Naive thymus-derived CD4-positive, alpha-beta T cell (primary cell): ENCODE results near the gene TMEM165. TPM values are rescaled to one million over a fixed set of nuclear protein-coding genes. Genes with fewer than 3 reads are reported as not detected.

Source experiments
- ATAC-seq: fragments of 150-1000 bp; cut with Tn5 transposase; 2 replicates; pipeline ENCODE4 v1.10.0; 2021; ENCODE audit warnings: mild to moderate bottlenecking, moderate library complexity
- CTCF ChIA-PET: fragments of 350-600 bp; sonication (Branson Sonifier 250); formaldehyde crosslinking; loops from one replicate; lab custom pipeline; 2021; ENCODE audit warnings: antibody characterized with exemption; lab: Charles Lee
- POLR2A ChIA-PET: fragments of 350-600 bp; sonication (Branson Sonifier 250); formaldehyde crosslinking; loops from one replicate; lab custom pipeline; 2021; ENCODE audit warnings: antibody characterized with exemption, inconsistent platforms; lab: Charles Lee
- DNase-seq, 9 donors: peaks; one replicate each; pipeline versions ENCODE4 v3.0.0 to v3.0.0-alpha.2; 2020 to 2022; ENCODE audit warnings: mixed read lengths in 1 of 9
- H3K27ac ChIP-seq: one replicate; pipeline ENCODE4 v1.7.0; 2013; ENCODE audit warnings: mild to moderate bottlenecking, low read depth, low read length, moderate library complexity
- H3K27me3 ChIP-seq, 2 donors: one replicate each; pipeline ENCODE4 v1.7.0; 2013; ENCODE audit warnings: low read length in 2 of 2, mild to moderate bottlenecking in 2 of 2, moderate library complexity in 2 of 2; ENCODE audit not compliant: control insufficient read depth in 2 of 2, insufficient read depth in 2 of 2
- H3K36me3 ChIP-seq, 3 experiments: 1 replicate in 2 of 3; 2 replicates in 1 of 3; pipeline ENCODE4 v1.7.0; 2013; ENCODE audit warnings: low read length in 3 of 3, mild to moderate bottlenecking in 3 of 3, moderate library complexity in 1 of 3; ENCODE audit not compliant: insufficient read depth in 3 of 3, control insufficient read depth in 2 of 3
- H3K4me1 ChIP-seq, 2 donors: one replicate each; pipeline ENCODE4 v1.7.0; 2013; ENCODE audit warnings: low read length in 2 of 2, mild to moderate bottlenecking in 2 of 2, moderate library complexity in 1 of 2; ENCODE audit not compliant: control insufficient read depth in 2 of 2, insufficient read depth in 2 of 2
- H3K4me3 ChIP-seq: 2 replicates; pipeline ENCODE4 v1.7.0; 2013; ENCODE audit warnings: mild to moderate bottlenecking, low read length
- H3K9me3 ChIP-seq, 3 experiments: 1 replicate in 2 of 3; 2 replicates in 1 of 3; pipeline ENCODE4 v1.7.0; 2013; ENCODE audit warnings: low read length in 3 of 3; ENCODE audit not compliant: control insufficient read depth in 2 of 3
- H3K27ac Mint-ChIP-seq, 9 donors: one replicate each; pipeline ENCODE4 v1.8.0; 2020 to 2022; ENCODE audit warnings: mixed read lengths in 9 of 9, mild to moderate bottlenecking in 8 of 9, moderate library complexity in 5 of 9, inconsistent platforms in 2 of 9
- H3K27me3 Mint-ChIP-seq, 5 donors: one replicate each; pipeline ENCODE4 v1.8.0; 2021 to 2022; ENCODE audit warnings: mixed read lengths in 5 of 5, mild to moderate bottlenecking in 1 of 5
- H3K36me3 Mint-ChIP-seq, 5 donors: one replicate each; pipeline ENCODE4 v1.8.0; 2020 to 2022; ENCODE audit warnings: mixed read lengths in 5 of 5, mild to moderate bottlenecking in 3 of 5, inconsistent platforms in 1 of 5
- H3K4me1 Mint-ChIP-seq, 7 donors: one replicate each; pipeline ENCODE4 v1.8.0; 2020 to 2022; ENCODE audit warnings: mixed read lengths in 7 of 7, mild to moderate bottlenecking in 3 of 7, inconsistent platforms in 1 of 7
- H3K4me3 Mint-ChIP-seq, 10 donors: one replicate each; pipeline ENCODE4 v1.8.0; 2020 to 2022; ENCODE audit warnings: mild to moderate bottlenecking in 10 of 10, mixed read lengths in 10 of 10, moderate library complexity in 6 of 10, inconsistent platforms in 2 of 10
- H3K9me3 Mint-ChIP-seq, 11 donors: one replicate each; pipeline ENCODE4 v1.8.0; 2020 to 2022; ENCODE audit warnings: mixed read lengths in 11 of 11, mild to moderate bottlenecking in 4 of 11, inconsistent platforms in 1 of 11, moderate library complexity in 1 of 11
- intact Hi-C, 2 donors: fragments of 100-400 bp; cut with micrococcal nuclease; formaldehyde crosslinking; loops; one replicate each; pipeline ENCODE4 v1.15.1; 2023
- polyA plus RNA-seq, 2 donors: library from polyadenylated mRNA; unstranded; fragments of 300-500 nt; fragmentation: Illumina TruSeq; gene quantifications; one replicate each; pipeline ENCODE4 v1.2.3, GENCODE V29; 2021
- total RNA-seq, 6 experiments: library from RNA in 5 of 6; stranded (reverse) in 5 of 6; gene quantifications; 1 replicate in 5 of 6; 2 replicates in 1 of 6; pipeline ENCODE4 v1.2.3 and lab custom pipeline; 2021 to 2026

Gene TMEM165
- total and polyA plus RNA-seq, 7 experiments from 2014 or later, result 22.9 to 80.9 (median 55.7) TPM

- no peaks in the 10 kb centered on the region for H3K27me3 ChIP-seq
- peaks cover 34 to 56% (median 45%) of the 10 kb centered on the region in 7 donors for H3K4me1 Mint-ChIP-seq
- H3K27ac Mint-ChIP-seq, result peak overlapping the region; percentile 19 to 98 (median 81)
- H3K4me3 Mint-ChIP-seq, result peak overlapping the region; percentile 85 to 96 (median 90)
- ATAC-seq (no peak), DNase-seq (no peak)
- intact Hi-C loops, result loop anchor here (2.0 to 10.0 kb wide), 12 partner anchors 15 to 1580 kb away; partner anchors contain the start of genes REST (in 2 of the 2), AASDH (in 1 of the 2), CHIC2 (in 1 of the 2) and NOA1 (in 1 of the 2)
- peaks cover 27 to 31% of the 10 kb centered on the region in 2 donors for H3K4me1 ChIP-seq
- peak overlapping the region; percentile 45 for H3K27ac ChIP-seq
- no peaks in the 10 kb centered on the region for H3K9me3 ChIP-seq
- peaks cover 0 to 16% (median 0%) of the 10 kb centered on the region in 5 donors for H3K36me3 Mint-ChIP-seq
- CTCF ChIA-PET, result no interaction called here
- no peaks in the 10 kb centered on the region for H3K36me3 ChIP-seq
- no peaks in the 10 kb centered on the region for H3K27me3 Mint-ChIP-seq
- no peaks in the 10 kb centered on the region for H3K9me3 Mint-ChIP-seq
- POLR2A ChIA-PET, result interaction anchor here (0.6 kb wide), 1 partner anchor 84 kb away, joined by 5 read pairs; no protein-coding TSS in a partner anchor
- peak overlapping the region; percentile 23 for H3K4me3 ChIP-seq
Measured at GRCh38 chr4:55397520-55398321, 2.0 kb downstream of the TMEM165 start.

GRCh38 chr4:55398461-55398860 lies 2.7 kb downstream of the TMEM165 start:
- Histone ChIP-seq H3K36me3 (no peaks in the 10 kb centered on the region), H3K4me3 (peak overlapping the region; percentile 23), H3K27ac (no peak overlapping the region), H3K4me1 (peaks cover 27 to 31% of the 10 kb centered on the region in 2 donors), H3K27me3 (no peaks in the 10 kb centered on the region), H3K9me3 (no peaks in the 10 kb centered on the region)
- Mint-ChIP-seq H3K4me1 (peaks cover 34 to 60% (median 45%) of the 10 kb centered on the region in 7 donors), H3K4me3 (peak overlapping the region; percentile 85 to 96 (median 90)), H3K27me3 (no peaks in the 10 kb centered on the region), H3K36me3 (peaks cover 0 to 19% (median 0%) of the 10 kb centered on the region in 5 donors), H3K27ac (peak overlapping the region in 3 of 9 donors; percentile 0 to 66 (median 62)), H3K9me3 (no peaks in the 10 kb centered on the region)
- ChIA-PET CTCF (interaction anchor here (1.3 to 2.0 kb wide), 2 partner anchors 10 to 17 kb away, joined by 3 to 5 read pairs; no protein-coding TSS in a partner anchor), POLR2A (interaction anchor here (0.5 to 1.2 kb wide), 4 partner anchors 33 to 1343 kb away, joined by 3 to 5 read pairs (median 4); no protein-coding TSS in a partner anchor)
- no peak for DNase-seq
- intact Hi-C loops, result loop anchor here (2.0 to 10.0 kb wide), 12 partner anchors 14 to 1579 kb away; partner anchors contain the start of genes REST (in 2 of the 2), AASDH (in 1 of the 2), CHIC2 (in 1 of the 2) and NOA1 (in 1 of the 2)
- no peak for ATAC-seq

GRCh38 chr4:55398966-55399365 lies 3.2 kb downstream of the TMEM165 start:
- intact Hi-C loops, result loop anchor here (2.0 to 10.0 kb wide), 12 partner anchors 14 to 1578 kb away; partner anchors contain the start of genes REST (in 2 of the 2), AASDH (in 1 of the 2), CHIC2 (in 1 of the 2) and NOA1 (in 1 of the 2)
- no peaks in the 10 kb centered on the region for H3K27me3 Mint-ChIP-seq
- Histone ChIP-seq H3K36me3 (no peaks in the 10 kb centered on the region), H3K27ac (no peak overlapping the region), H3K27me3 (no peaks in the 10 kb centered on the region), H3K9me3 (no peaks in the 10 kb centered on the region), H3K4me3 (no peak overlapping the region), H3K4me1 (peaks cover 27 to 31% of the 10 kb centered on the region in 2 donors)
- ATAC-seq (no peak), DNase-seq (no peak)
- H3K27ac Mint-ChIP-seq, result peak overlapping the region in 6 of 9 donors; percentile 9 to 79 (median 47)
- H3K4me1 Mint-ChIP-seq, result peaks cover 38 to 65% (median 49%) of the 10 kb centered on the region in 7 donors
- ChIA-PET CTCF (interaction anchor here (1.3 to 2.0 kb wide), 2 partner anchors 10 to 16 kb away, joined by 3 to 5 read pairs; no protein-coding TSS in a partner anchor), POLR2A (interaction anchor here (0.5 to 1.2 kb wide), 3 partner anchors 32 to 1343 kb away, joined by 3 to 4 read pairs (median 3); no protein-coding TSS in a partner anchor)
- H3K36me3 Mint-ChIP-seq, result peaks cover 0 to 23% (median 5%) of the 10 kb centered on the region in 5 donors
- H3K4me3 Mint-ChIP-seq, result peak overlapping the region; percentile 3 to 96 (median 74)
- H3K9me3 Mint-ChIP-seq, result no peaks in the 10 kb centered on the region

- peak overlapping the region in 8 of 10 donors; percentile 34 to 96 (median 74) for H3K4me3 Mint-ChIP-seq
- intact Hi-C loops, result loop anchor here (2.0 to 10.0 kb wide), 12 partner anchors 13 to 1578 kb away; partner anchors contain the start of genes REST (in 2 of the 2), AASDH (in 1 of the 2), CHIC2 (in 1 of the 2) and NOA1 (in 1 of the 2)
Measured at GRCh38 chr4:55399581-55399980, 3.8 kb downstream of the TMEM165 start.

GRCh38 chr4:55405073-55405472 lies 9.3 kb downstream of the TMEM165 start:
- peaks cover 10 to 33% (median 18%) of the 10 kb centered on the region in 5 donors for H3K36me3 Mint-ChIP-seq

More at GRCh38 chr4:55399581-55399980, 3.8 kb downstream of the TMEM165 start:
- Mint-ChIP-seq H3K36me3 (peaks cover 0 to 23% (median 6%) of the 10 kb centered on the region in 5 donors), H3K27me3 (no peaks in the 10 kb centered on the region), H3K4me1 (peaks cover 38 to 60% (median 50%) of the 10 kb centered on the region in 7 donors), H3K27ac (peak overlapping the region in 3 of 9 donors; percentile 33 to 79 (median 58)), H3K9me3 (no peaks in the 10 kb centered on the region)
- DNase-seq, result no peak
- no peak overlapping the region for H3K4me3 ChIP-seq
- CTCF ChIA-PET, result interaction anchor here (1.3 to 2.0 kb wide), 2 partner anchors 9 to 16 kb away, joined by 3 to 5 read pairs; no protein-coding TSS in a partner anchor
- no peak overlapping the region for H3K27ac ChIP-seq
- H3K36me3 ChIP-seq, result no peaks in the 10 kb centered on the region
- H3K9me3 ChIP-seq, result no peaks in the 10 kb centered on the region
- H3K4me1 ChIP-seq, result peaks cover 27 to 31% of the 10 kb centered on the region in 2 donors
- H3K27me3 ChIP-seq, result no peaks in the 10 kb centered on the region
- POLR2A ChIA-PET, result interaction anchor here (1.2 kb wide), 1 partner anchor 53 kb away, joined by 3 read pairs; no protein-coding TSS in a partner anchor
- ATAC-seq, result no peak

GRCh38 chr4:55406545-55406944 lies 10.8 kb downstream of the TMEM165 start:
- intact Hi-C loops, result no loop called here
- ATAC-seq (no peak), DNase-seq (no peak)
- H3K27me3 ChIP-seq, result no peaks in the 10 kb centered on the region
- H3K4me1 Mint-ChIP-seq, result peaks cover 33 to 53% (median 45%) of the 10 kb centered on the region in 7 donors
- ChIA-PET POLR2A (no interaction called here), CTCF (interaction anchor here (0.7 to 1.3 kb wide), 2 partner anchors 11 to 79 kb away, joined by 3 read pairs; no protein-coding TSS in a partner anchor)
- peaks cover 10 to 33% (median 18%) of the 10 kb centered on the region in 5 donors for H3K36me3 Mint-ChIP-seq
- peaks cover under 1 to 6% (median 5%) of the 10 kb centered on the region in 3 experiments for H3K36me3 ChIP-seq
- H3K4me3 ChIP-seq, result no peak overlapping the region
- H3K27ac ChIP-seq, result no peak overlapping the region
- H3K9me3 ChIP-seq, result no peaks in the 10 kb centered on the region
- peaks cover 0 to 2% (median 0%) of the 10 kb centered on the region in 11 donors for H3K9me3 Mint-ChIP-seq
- H3K4me1 ChIP-seq, result peaks cover 0 to 4% of the 10 kb centered on the region in 2 donors
- no peak overlapping the region for H3K27ac Mint-ChIP-seq
- H3K27me3 Mint-ChIP-seq, result no peaks in the 10 kb centered on the region
- H3K4me3 Mint-ChIP-seq, result no peak overlapping the region

More at GRCh38 chr4:55405073-55405472, 9.3 kb downstream of the TMEM165 start:
- ChIA-PET POLR2A (no interaction called here), CTCF (interaction anchor here (1.3 kb wide), 1 partner anchor 12 kb away, joined by 3 read pairs; no protein-coding TSS in a partner anchor)
- Mint-ChIP-seq H3K4me1 (peaks cover 38 to 60% (median 49%) of the 10 kb centered on the region in 7 donors), H3K27ac (no peak overlapping the region), H3K4me3 (no peak overlapping the region), H3K9me3 (peaks cover 0 to 2% (median 0%) of the 10 kb centered on the region in 11 donors), H3K27me3 (no peaks in the 10 kb centered on the region)
- no peak overlapping the region for H3K27ac ChIP-seq
- H3K4me1 ChIP-seq, result peaks cover 0 to 4% of the 10 kb centered on the region in 2 donors
- H3K9me3 ChIP-seq, result no peaks in the 10 kb centered on the region
- no peak for ATAC-seq
- H3K36me3 ChIP-seq, result peaks cover 0 to 6% (median 5%) of the 10 kb centered on the region in 3 experiments
- H3K27me3 ChIP-seq, result no peaks in the 10 kb centered on the region
- no peak for DNase-seq
- H3K4me3 ChIP-seq, result no peak overlapping the region
- intact Hi-C loops, result no loop called here
